ENCODE data around the gene SIX3. TPM values are rescaled to one million over a fixed set of nuclear protein-coding genes. Genes with fewer than 3 reads are reported as not detected.
A peak's percentile ranks its signal among the peaks of the same experiment; 100 is the strongest.

The SIX3 gene
- total and polyA plus RNA-seq, 10 donors, result 0.03 TPM; not detected in 9

DNA sequence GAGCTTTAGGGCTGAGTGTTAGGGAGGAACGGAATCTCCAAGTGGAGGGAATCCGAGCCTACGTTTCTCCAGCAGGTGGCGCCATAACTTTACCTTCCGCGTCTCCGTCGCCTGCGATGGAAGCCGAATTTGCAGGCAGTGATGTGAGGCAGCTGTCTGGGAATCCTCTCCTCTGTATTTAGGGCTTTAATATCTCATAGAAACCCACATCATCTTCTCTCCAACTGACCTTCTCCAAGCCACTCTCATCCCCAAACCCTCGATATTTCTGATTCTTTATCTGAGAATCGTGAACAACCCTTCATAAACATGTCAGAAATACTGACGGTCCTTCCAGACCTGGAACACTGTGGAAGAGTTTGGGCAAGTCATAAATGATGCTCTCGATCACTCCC, 40.2 kb downstream of the SIX3 start:
- no peaks in the 10 kb centered on the region for H3K36me3 ChIP-seq
- H3K9me3 ChIP-seq, result peaks cover 0 to 4% (median 0%) of the 10 kb centered on the region in 8 donors
- no peak overlapping the region for H3K4me3 ChIP-seq
- intact Hi-C loops (cut with DNase I; ENCODE audit: low total_unique reads), result loop anchor here (2.0 to 10.0 kb wide), 2 partner anchors 513 to 593 kb away; no protein-coding TSS in a partner anchor
- no peak overlapping the region for H3K27ac ChIP-seq
- WGBS, 5 donors, result 16 to 21% (median 17%) methylated on average over 13 to 14 of the region's 14 CpGs
- DNase-seq, result peak; percentile 86
- peaks cover 0 to 6% (median 1%) of the 10 kb centered on the region in 6 donors for H3K4me1 ChIP-seq
- peaks cover 0 to 62% (median 3%) of the 10 kb centered on the region in 7 donors for H3K27me3 ChIP-seq (replicated peaks in 1 of 7)
- TF ChIP-seq POLR2AphosphoS5 (IDR thresholded peaks at IDR 0.05) (no peak), POLR2A (IDR thresholded peaks at IDR 0.05) (no peak), CTCF (IDR thresholded peaks at IDR 0.05 in 8 of 11, conservative IDR thresholded peaks at IDR 0.05 in 3 of 11) (peak; percentile 39 to 92 (median 80))

GRCh38 chr2:44983836-44984604, 42.5 kb downstream of the SIX3 start:
- H3K9me3 ChIP-seq, result peaks cover 0 to 22% (median 13%) of the 10 kb centered on the region in 8 donors
- H3K4me1 ChIP-seq, result peaks cover 0 to 6% (median 1%) of the 10 kb centered on the region in 6 donors
- no peak overlapping the region for H3K27ac ChIP-seq
- peaks cover 0 to 67% (median 3%) of the 10 kb centered on the region in 7 donors for H3K27me3 ChIP-seq (replicated peaks in 1 of 7)
- intact Hi-C loops (cut with DNase I; ENCODE audit: low total_unique reads), result loop anchor here (10.0 kb wide), 1 partner anchor 591 kb away; no protein-coding TSS in a partner anchor
- TF ChIP-seq CTCF (IDR thresholded peaks at IDR 0.05 in 8 of 11, conservative IDR thresholded peaks at IDR 0.05 in 3 of 11) (no peak), POLR2A (IDR thresholded peaks at IDR 0.05) (no peak), POLR2AphosphoS5 (IDR thresholded peaks at IDR 0.05) (no peak)
- H3K4me3 ChIP-seq, result no peak overlapping the region
- no peaks in the 10 kb centered on the region for H3K36me3 ChIP-seq
- 70 to 81% (median 78%) methylated on average over 9 of the region's 9 CpGs for WGBS, 5 donors
- DNase-seq, result no peak

- TF ChIP-seq POLR2AphosphoS5 (IDR thresholded peaks at IDR 0.05), result no peak
- no peak for TF ChIP-seq CTCF (IDR thresholded peaks at IDR 0.05 in 8 of 11, conservative IDR thresholded peaks at IDR 0.05 in 3 of 11)
- TF ChIP-seq POLR2A (IDR thresholded peaks at IDR 0.05), result no peak
- intact Hi-C loops (cut with DNase I; ENCODE audit: low total_unique reads), result loop anchor here (10.0 kb wide), 1 partner anchor 586 kb away; no protein-coding TSS in a partner anchor
- DNase-seq, result no peak
- Histone ChIP-seq H3K4me3 (no peak overlapping the region), H3K9me3 (peaks cover 0 to 34% (median 25%) of the 10 kb centered on the region in 8 donors), H3K27me3 (replicated peaks in 1 of 7) (peaks cover 0 to 58% (median 0%) of the 10 kb centered on the region in 7 donors), H3K27ac (no peak overlapping the region), H3K36me3 (no peaks in the 10 kb centered on the region), H3K4me1 (no peaks in the 10 kb centered on the region)
- 72 to 88% (median 78%) methylated on average over 2 of the region's 2 CpGs for WGBS, 5 donors
These were observed 47.7 kb downstream of the SIX3 start for GRCh38 chr2:44989176-44989575.

DNA sequence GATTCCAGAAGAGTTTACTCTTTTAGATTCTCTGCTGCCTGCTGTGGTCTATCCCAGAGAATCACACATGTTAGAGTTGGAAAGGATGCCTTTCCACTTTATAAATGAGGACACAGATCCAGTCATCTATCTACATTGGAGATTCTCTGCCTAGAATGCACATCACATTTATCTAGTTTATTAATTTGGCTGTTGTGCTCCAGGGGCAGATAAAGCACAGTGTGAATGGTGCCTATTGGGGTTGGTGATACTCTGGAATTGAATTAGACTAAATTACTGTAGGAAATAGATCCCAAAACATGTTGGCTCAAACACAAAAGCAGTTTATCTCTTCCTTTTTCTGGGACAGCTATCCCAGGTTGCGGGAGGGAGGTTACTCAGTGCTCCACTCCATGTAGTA, 52.9 kb downstream of the SIX3 start:
- Histone ChIP-seq H3K4me1 (no peaks in the 10 kb centered on the region), H3K36me3 (no peaks in the 10 kb centered on the region), H3K27me3 (replicated peaks in 1 of 7) (peaks cover 0 to 82% (median 17%) of the 10 kb centered on the region in 7 donors), H3K27ac (no peak overlapping the region), H3K9me3 (peaks cover 0 to 19% (median 7%) of the 10 kb centered on the region in 8 donors), H3K4me3 (no peak overlapping the region)
- 65 to 93% (median 88%) methylated on average over 1 of the region's 1 CpG for WGBS, 5 donors
- intact Hi-C loops (cut with DNase I; ENCODE audit: low total_unique reads), result no loop called here
- no peak for DNase-seq
- TF ChIP-seq CTCF (IDR thresholded peaks at IDR 0.05 in 8 of 11, conservative IDR thresholded peaks at IDR 0.05 in 3 of 11) (no peak), POLR2AphosphoS5 (IDR thresholded peaks at IDR 0.05) (no peak), POLR2A (IDR thresholded peaks at IDR 0.05) (no peak)

Data from spleen (tissue), 11 donors.